ENCODE results near the gene AK1. TPM values are rescaled to one million over a fixed set of nuclear protein-coding genes. Genes with fewer than 3 reads are reported as not detected.
"Not testable (repeated sequence)": the region's sequence is repeated elsewhere in the genome, so short reads cannot be mapped to it uniquely, and the experiment has no call there.

The AK1 gene
- total RNA-seq, 1 donor from 2014 or later: 42.6 TPM

- DNase-seq (ENCODE audit: low spot score) (no peak), ATAC-seq (no peak)
Measured at GRCh38 chr9:127885508-127886281, 8.2 kb upstream of the AK1 start.

- no peak for ATAC-seq
- DNase-seq (ENCODE audit: low spot score): no peak
Measured at GRCh38 chr9:127884976-127885490, 7.6 kb upstream of the AK1 start.

GRCh38 chr9:127884427-127884911 lies 7.0 kb upstream of the AK1 start:
- no peak for DNase-seq (ENCODE audit: low spot score)
- peak; percentile 45 for ATAC-seq

- DNase-seq (ENCODE audit: low spot score): no peak
- ATAC-seq: no peak
Measured at GRCh38 chr9:127883959-127884358, 6.5 kb upstream of the AK1 start.

- DNase-seq (ENCODE audit: low spot score); ATAC-seq: not testable (repeated sequence)
Measured at GRCh38 chr9:127881715-127882114, 4.2 kb upstream of the AK1 start.

DNA sequence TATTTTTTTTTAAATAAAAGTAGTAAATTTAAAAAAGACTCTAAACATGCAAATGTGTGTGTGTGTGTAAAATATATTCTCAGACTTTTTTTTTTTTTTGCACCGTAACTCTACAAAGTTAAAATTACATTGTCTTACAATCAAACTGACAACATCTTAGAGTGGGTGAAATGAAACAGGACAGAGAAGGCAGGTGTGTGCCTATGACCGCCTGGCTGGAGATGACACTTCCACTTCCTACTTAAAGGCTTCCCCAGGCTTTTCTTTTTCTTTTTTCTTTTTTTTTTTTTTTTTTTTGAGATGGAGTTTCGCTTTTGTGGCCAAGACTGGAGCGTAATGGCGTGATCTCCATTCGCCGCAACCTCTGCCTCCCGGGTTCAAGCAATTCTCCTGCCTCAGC lies 2.7 kb upstream of the AK1 start:
- no peak for ATAC-seq
- DNase-seq (ENCODE audit: low spot score): no peak

GRCh38 chr9:127878652-127879390 lies 1.3 kb upstream of the AK1 start:
- DNase-seq (ENCODE audit: low spot score): no peak

DNA sequence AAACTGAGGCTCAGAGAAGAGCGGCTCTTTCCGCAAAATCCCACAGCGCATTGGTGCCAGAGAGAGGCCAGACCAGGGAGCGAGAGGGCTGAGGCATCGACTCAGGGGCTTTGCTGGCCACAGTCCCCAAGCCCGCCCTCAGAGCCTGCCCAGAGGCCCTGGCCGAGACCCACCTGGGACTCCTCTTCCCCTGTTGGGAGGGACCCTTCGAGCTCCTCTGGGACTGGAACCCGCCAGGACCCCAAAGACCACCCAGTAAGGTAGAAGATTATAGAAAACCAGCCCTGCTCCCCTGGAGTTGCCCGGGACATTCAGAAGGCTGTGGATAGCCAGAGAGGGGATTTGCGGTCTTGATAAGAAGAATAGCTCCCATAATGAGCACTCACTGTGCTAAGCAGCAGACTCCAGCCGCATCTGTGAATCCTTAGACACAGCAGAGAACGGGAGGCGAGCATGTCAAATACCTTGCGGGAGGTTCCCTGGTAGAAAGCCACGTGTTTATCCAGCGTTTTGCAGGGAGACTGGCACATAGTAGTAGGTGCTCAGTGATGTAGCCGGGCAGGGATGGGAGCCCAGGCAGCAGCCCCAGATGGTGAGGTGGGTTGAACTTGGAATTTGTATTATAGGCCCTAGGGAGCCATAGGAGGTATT lies 651 bp upstream of the AK1 start:
- ATAC-seq (peak; percentile 8), DNase-seq (ENCODE audit: low spot score) (no peak)

More at GRCh38 chr9:127878652-127879390, 1.3 kb upstream of the AK1 start:
- ATAC-seq: no peak

DNA sequence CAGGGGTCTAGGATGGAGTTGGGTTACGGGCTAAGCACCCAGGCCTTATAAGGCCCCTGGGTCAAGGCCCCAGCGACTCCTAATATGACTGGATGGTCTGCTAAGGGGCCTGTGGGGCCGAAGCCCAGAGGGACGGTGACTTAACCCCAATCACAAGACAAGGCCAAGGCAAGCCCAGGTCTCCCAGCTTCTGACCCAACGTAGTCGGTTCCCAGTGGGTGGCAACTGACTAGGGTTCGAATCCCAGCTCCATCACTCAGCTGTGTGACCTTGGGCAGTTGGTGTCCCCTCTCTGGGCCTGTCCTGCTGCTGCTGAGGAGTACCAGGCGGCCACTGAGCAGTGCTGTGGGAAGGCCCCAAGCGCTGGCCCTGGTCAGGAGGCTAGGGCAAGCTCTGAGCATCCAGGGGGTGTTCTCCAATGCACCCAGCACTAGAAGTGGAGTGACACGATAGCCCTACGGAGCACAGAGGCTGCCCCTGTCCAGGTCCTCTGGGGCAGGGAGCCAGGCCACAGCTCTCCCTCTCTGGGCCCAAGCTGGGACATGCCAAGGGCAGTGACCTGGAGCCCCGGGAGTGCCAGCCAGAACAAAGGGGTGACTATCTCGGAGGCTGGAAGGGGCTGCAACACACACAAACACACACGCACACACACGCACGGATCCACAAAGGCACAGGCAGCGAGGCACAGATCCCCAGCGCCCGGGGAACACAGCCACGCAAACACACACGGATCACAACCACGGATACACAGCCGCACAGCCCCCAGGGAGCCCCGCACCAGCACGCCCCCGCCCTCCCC lies 512 bp downstream of the AK1 start:
- DNase-seq (ENCODE audit: low spot score): peak; percentile 72
- peak; percentile 77 for ATAC-seq

GRCh38 chr9:127876026-127876763 lies 1.3 kb downstream of the AK1 start:
- DNase-seq (ENCODE audit: low spot score): no peak
- no peak for ATAC-seq

GRCh38 chr9:127875306-127875966 lies 2.0 kb downstream of the AK1 start:
- ATAC-seq (no peak), DNase-seq (ENCODE audit: low spot score) (no peak)

DNA sequence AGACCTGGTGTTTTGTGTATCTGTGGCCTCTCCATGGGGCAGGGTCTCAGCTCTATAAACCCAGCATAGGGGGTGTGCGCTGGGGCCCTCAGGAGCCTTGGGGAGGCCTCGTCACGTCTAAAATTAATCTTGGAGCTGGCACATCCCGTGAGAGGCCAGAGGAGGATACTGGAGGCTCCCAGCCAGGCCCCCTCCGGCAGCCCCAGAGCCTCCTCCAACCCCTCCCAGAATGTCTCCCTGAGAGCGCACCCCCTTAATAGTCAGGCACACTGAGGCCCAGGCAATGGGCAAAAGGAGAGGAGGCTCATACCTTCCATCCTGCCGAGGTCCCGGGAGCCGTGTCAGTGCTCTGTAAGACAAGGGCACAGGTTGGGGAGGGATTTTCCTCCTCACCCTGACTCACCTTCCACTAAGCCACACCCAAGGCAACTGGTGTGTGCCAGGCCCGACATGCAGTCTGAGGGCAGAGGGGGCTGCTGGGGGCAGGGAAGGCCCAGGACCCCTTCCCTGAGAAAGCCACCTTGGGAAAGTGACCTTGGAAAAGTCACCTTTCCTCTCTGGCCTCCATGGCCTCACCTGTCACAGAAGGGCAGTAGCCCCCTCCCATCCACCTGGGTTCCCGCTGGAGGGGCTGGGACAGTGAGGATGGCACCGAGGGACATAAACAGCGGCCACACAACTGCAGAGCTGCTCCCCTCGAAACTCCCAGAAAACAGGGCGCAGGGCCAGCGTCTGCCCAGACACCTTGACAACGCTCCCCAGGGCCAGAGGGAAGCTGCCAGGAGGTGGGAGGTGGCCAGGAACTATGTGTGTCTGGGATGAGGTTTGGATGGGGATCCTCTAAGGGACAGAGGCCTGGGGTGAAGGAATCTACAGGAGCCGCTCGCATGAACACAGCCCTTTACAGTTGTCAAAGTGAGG lies 2.9 kb downstream of the AK1 start:
- DNase-seq (ENCODE audit: low spot score): no peak
- ATAC-seq: no peak

DNA sequence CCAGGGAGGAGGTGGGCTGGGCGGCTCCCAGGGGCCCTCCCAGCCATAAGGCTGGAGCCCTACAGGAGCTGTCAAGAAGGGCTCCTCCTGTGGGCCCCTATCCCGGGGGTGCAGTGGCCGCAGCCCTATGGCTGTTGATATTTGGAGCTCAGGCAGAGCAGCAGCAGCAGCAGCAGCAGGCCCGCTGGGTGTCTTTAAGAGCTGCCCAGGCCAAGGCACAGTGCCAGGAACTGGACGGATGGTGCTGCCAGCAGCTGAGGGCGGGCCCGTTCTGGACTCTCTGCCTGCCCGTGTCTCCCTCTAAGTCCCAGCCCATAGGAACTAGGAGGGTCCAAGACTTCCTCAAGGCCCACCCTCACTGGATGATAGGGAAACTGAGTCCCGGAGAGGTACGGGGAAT lies 3.6 kb downstream of the AK1 start:
- peak; percentile 79 for DNase-seq (ENCODE audit: low spot score)
- ATAC-seq: peak; percentile 49

GRCh38 chr9:127873223-127873691 lies 4.2 kb downstream of the AK1 start:
- DNase-seq (ENCODE audit: low spot score) (no peak), ATAC-seq (no peak)

DNA sequence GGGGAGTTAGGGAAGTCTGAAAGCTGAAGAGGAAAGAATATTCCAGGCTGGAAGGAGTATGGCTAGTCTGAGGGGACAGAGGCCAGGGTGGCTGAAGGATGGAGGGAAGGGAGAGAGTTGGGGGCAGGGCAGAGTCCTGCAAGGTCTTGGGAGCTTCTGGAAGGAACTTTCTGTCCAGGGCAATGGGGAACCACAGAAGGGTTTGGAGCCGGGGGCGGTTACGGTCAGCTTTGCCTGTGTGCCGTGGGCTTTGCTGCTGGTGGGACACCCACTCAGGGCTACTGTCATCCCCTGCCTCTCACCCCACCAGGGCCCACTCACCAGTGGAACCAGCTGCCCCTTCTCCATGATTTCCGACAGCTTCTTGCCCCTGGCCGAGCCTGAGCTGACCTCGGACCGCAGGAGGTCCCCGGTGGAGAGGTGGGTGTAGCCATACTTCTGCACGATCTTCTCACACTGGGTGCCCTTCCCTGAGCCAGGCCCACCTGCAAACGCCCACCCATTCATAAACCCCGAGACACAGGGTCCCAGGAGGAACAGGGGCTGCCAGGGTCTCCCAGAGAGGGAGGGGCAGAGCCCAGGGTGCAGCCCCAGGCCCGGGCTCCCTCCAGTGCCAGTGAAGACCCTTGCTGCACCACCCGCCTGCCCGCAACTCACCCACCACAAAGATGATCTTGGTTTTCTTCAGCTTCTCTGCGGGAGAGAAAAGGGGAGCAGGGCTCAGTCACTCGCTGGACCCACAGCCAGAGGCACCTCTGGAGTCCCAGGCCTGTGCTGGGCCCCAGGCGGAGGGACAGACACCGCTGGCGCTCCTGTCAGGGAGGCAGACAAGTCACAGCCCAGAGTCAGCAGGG lies 4.9 kb downstream of the AK1 start:
- DNase-seq (ENCODE audit: low spot score) (no peak), ATAC-seq (no peak)

DNA sequence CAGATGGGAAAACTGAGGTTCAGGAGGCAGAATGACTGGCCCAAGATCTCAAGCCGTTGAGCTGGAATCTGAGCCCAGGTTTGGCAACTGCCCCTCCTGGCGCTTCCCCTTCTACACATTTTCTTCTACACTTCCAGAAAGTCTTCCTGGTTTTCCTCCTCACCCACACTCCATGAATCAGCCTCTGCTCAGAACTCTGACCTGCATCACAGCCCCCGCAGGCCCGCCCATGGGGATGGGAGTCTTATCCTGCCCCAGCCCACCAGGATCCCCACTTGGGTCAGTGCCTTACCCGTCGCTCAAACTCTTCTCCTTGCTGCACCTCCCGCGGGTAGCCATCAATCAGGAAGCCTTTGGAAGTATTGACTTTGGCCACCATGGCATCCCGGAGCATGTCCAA lies 5.9 kb downstream of the AK1 start:
- no peak for DNase-seq (ENCODE audit: low spot score)
- no peak for ATAC-seq

DNA sequence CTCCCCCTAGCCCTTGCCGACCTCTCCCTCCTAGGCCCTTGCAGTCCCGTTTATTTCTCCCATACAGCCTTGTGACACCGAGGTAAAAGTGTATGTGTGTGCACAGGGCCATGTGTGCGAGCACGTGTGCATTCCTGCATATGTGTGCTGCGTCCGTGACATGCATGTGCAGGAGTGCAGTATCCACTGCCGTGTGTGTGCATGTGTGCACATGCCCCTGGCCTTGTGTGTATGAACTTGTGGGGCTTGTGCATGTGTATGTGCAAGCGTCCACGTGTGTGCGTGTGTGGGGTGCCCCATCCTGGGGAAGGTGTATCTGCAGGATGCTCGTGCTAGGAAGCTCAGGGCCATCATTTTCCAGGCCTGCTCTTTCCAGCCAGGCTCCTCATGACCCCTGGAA lies 6.6 kb downstream of the AK1 start:
- DNase-seq (ENCODE audit: low spot score) (no peak), ATAC-seq (no peak)

Measured in left lobe of liver (tissue), 2 donors.